Fibroblast of lung (primary cell): Measurements from ENCODE around the gene DUSP7.

Experiments used
- CTCF ChIP-seq, 2 donors: IDR thresholded peaks in 1 of 2; conservative IDR thresholded peaks in 1 of 2; 1 replicate in 1 of 2; 2 replicates in 1 of 2; pipeline ENCODE4 v1.5.1; 2011 to 2012; ENCODE audit warnings: low read length in 2 of 2, control low read depth in 1 of 2, inconsistent platforms in 1 of 2, low read depth in 1 of 2, mild to moderate bottlenecking in 1 of 2
- EZH2 ChIP-seq: IDR thresholded peaks from 2 replicates; pipeline ENCODE4 v1.5.1; 2012; ENCODE audit warnings: low read length, control low read depth, mild to moderate bottlenecking; ENCODE audit errors: missing control alignments

GRCh38 chr3:52028572-52028971, 27.8 kb downstream of the DUSP7 start:
- TF ChIP-seq CTCF (conservative IDR thresholded peaks at IDR 0.05 in 1 of 2, IDR thresholded peaks at IDR 0.05 in 1 of 2; ENCODE audit: low read depth in 1 of 2, low read length in 2 of 2) (no peak), EZH2 (no peak)
